IMR-90 (cell line): ENCODE data around the gene RPL10. TPM values are rescaled to one million over a fixed set of nuclear protein-coding genes. Genes with fewer than 3 reads are reported as not detected.

Source experiments
- ATAC-seq: fragments of 200-7000 bp; cut with Tn5 transposase; 2 replicates; pipeline ENCODE4 v1.9.1; 2020; ENCODE audit warnings: low read depth, mild to moderate bottlenecking, moderate library complexity
- BruUV-seq: library from RNA; stranded (reverse); fragments of 400-500 nt; replicated peaks from 2 replicates; lab custom pipeline; 2021; lab: Mats Ljungman, UMichigan
- CTCF ChIA-PET: fragments of 300-600 bp; formaldehyde crosslinking; extraction: SDS; loops from one replicate; lab custom pipeline; 2021; ENCODE audit warnings: antibody characterized with exemption; lab: Yijun Ruan, JAX
- POLR2A ChIA-PET: fragments of 300-600 bp; sonication (Branson Sonifier 250); formaldehyde crosslinking; loops from one replicate; lab custom pipeline; 2022; ENCODE audit warnings: antibody characterized with exemption; ENCODE audit not compliant: unreplicated experiment; lab: Charles Lee
- DNase-seq: peaks from one replicate; pipeline ENCODE4 v3.0.0; 2013
- H2AFZ ChIP-seq: replicated peaks from 2 replicates; pipeline ENCODE3; 2013; ENCODE audit warnings: low read length, mild to moderate bottlenecking; ENCODE audit not compliant: poor library complexity
- H2AK5ac ChIP-seq: 2 replicates; pipeline ENCODE4 v1.6.1; 2013; ENCODE audit warnings: low read depth, low read length, inconsistent platforms
- H2AK9ac ChIP-seq: replicated peaks from 2 replicates; pipeline ENCODE3; 2013; ENCODE audit warnings: mild to moderate bottlenecking, low read depth, low read length, moderate library complexity; ENCODE audit not compliant: poor library complexity
- H2BK120ac ChIP-seq: 2 replicates; pipeline ENCODE4 v1.6.1; 2013; ENCODE audit warnings: low read depth, low read length, inconsistent platforms
- H2BK15ac ChIP-seq: 3 replicates; pipeline ENCODE4 v1.6.1; 2013; ENCODE audit warnings: low read depth, low read length, inconsistent platforms
- H2BK20ac ChIP-seq: 2 replicates; pipeline ENCODE4 v1.6.1; 2013; ENCODE audit warnings: low read depth, mild to moderate bottlenecking, inconsistent platforms, low read length, moderate library complexity
- H2BK5ac ChIP-seq: 2 replicates; pipeline ENCODE4 v1.6.1; 2013; ENCODE audit warnings: mild to moderate bottlenecking, low read depth, low read length, inconsistent platforms; ENCODE audit not compliant: poor library complexity, severe bottlenecking
- H3K14ac ChIP-seq: replicated peaks from 2 replicates; pipeline ENCODE4 v1.6.1; 2013; ENCODE audit warnings: low read depth, low read length, inconsistent platforms
- H3K18ac ChIP-seq: 2 replicates; pipeline ENCODE4 v1.6.1; 2013; ENCODE audit warnings: low read depth, low read length, control low read depth
- H3K23ac ChIP-seq: 2 replicates; pipeline ENCODE4 v1.6.1; 2013; ENCODE audit warnings: low read depth, low read length, inconsistent platforms
- H3K27ac ChIP-seq: 2 replicates; pipeline ENCODE4 v1.5.1; 2013; ENCODE audit warnings: mild to moderate bottlenecking, control low read depth, low read length; ENCODE audit not compliant: insufficient read depth
- H3K27me3 ChIP-seq: 2 replicates; pipeline ENCODE4 v1.6.1; 2013; ENCODE audit warnings: low read length; ENCODE audit not compliant: control insufficient read depth, insufficient read depth
- H3K36me3 ChIP-seq: 2 replicates; pipeline ENCODE4 v1.6.1; 2013; ENCODE audit warnings: low read length, mixed read lengths; ENCODE audit not compliant: control insufficient read depth, insufficient read depth
- H3K4ac ChIP-seq: 2 replicates; pipeline ENCODE4 v1.6.1; 2013; ENCODE audit warnings: low read depth, low read length, inconsistent platforms
- H3K4me1 ChIP-seq: 2 replicates; pipeline ENCODE4 v1.6.1; 2013; ENCODE audit warnings: low read length, mixed read lengths; ENCODE audit not compliant: control insufficient read depth, insufficient read depth
- H3K4me2 ChIP-seq: 2 replicates; pipeline ENCODE4 v1.6.1; 2013; ENCODE audit warnings: low read depth, mild to moderate bottlenecking, control low read depth, low read length, moderate library complexity
- H3K4me3 ChIP-seq: 2 replicates; pipeline ENCODE4 v1.5.1; 2013; ENCODE audit warnings: low read depth, mild to moderate bottlenecking, control low read depth, low read length, moderate library complexity; ENCODE audit not compliant: insufficient read depth
- H3K56ac ChIP-seq: 2 replicates; pipeline ENCODE4 v1.6.1; 2013; ENCODE audit warnings: low read length, inconsistent platforms; ENCODE audit not compliant: insufficient read depth; ENCODE audit errors: extremely low read depth
- H3K79me1 ChIP-seq, 2 experiments: 2 replicates each; pipeline ENCODE4 v1.6.1; 2013; ENCODE audit warnings: low read length in 2 of 2, inconsistent platforms in 1 of 2, low read depth in 1 of 2
- H3K9ac ChIP-seq: 2 replicates; pipeline ENCODE4 v1.6.1; 2013; ENCODE audit warnings: low read depth, low read length, control low read depth
- H3K9me1 ChIP-seq: 2 replicates; pipeline ENCODE4 v1.6.1; 2013; ENCODE audit warnings: low read length, inconsistent platforms; ENCODE audit not compliant: insufficient read depth
- H3K9me3 ChIP-seq: 2 replicates; pipeline ENCODE4 v1.6.1; 2013; ENCODE audit warnings: low read length; ENCODE audit not compliant: control insufficient read depth, insufficient read depth
- H4K20me1 ChIP-seq: 2 replicates; pipeline ENCODE4 v1.6.1; 2013; ENCODE audit warnings: low read length, inconsistent platforms; ENCODE audit not compliant: insufficient read depth
- H4K5ac ChIP-seq: 2 replicates; pipeline ENCODE4 v1.6.1; 2013; ENCODE audit warnings: mild to moderate bottlenecking, low read depth, low read length, control low read depth
- H4K8ac ChIP-seq, 2 experiments: 2 replicates each; pipeline ENCODE4 v1.6.1; 2013; ENCODE audit warnings: low read depth in 2 of 2, low read length in 2 of 2, control low read depth in 1 of 2, inconsistent platforms in 1 of 2
- H4K91ac ChIP-seq: 2 replicates; pipeline ENCODE4 v1.6.1; 2013; ENCODE audit warnings: low read depth, low read length, inconsistent platforms; ENCODE audit not compliant: insufficient read depth
- SMC3 ChIP-seq: fragments of 150-350 bp; IDR thresholded peaks from 2 replicates; pipeline ENCODE4 v1.6.1; 2016; ENCODE audit warnings: low read depth, mild to moderate bottlenecking, antibody characterized with exemption, low read length, moderate library complexity
- WGBS, 2 experiments: methylation state at CpG; one replicate each; pipeline versions ENCODE4 v1.1.5 to v1.1.7; 2013; ENCODE audit warnings: missing lambda C conversion rate in 2 of 2; ENCODE audit not compliant: insufficient read length in 1 of 2; ENCODE audit errors: extremely low coverage in 2 of 2; 5-methylcytosine and 5-hydroxymethylcytosine counted together
- dilution Hi-C: fragments of 300-500 bp; cut with HindIII; formaldehyde crosslinking; loops from one replicate; pipeline ENCODE4 v1.14.3; 2018; ENCODE audit warnings: low sequenced_read_pairs; ENCODE audit not compliant: unreplicated experiment
- in situ Hi-C: fragments of 300-500 bp; cut with MboI; formaldehyde crosslinking; loops from 3 replicates; pipeline ENCODE4 v1.14.3; 2019; ENCODE audit warnings: low sequenced_read_pairs, inconsistent platforms, mixed read lengths
- intact Hi-C: fragments of 100-400 bp; cut with micrococcal nuclease; formaldehyde crosslinking; loops from 2 replicates; pipeline ENCODE4 v1.10.0; 2022
- polyA plus RNA-seq, 3 experiments: library from polyadenylated mRNA; depleted of rRNA; stranded (reverse); fragments of >200 nt; gene quantifications; 2 replicates each; pipeline ENCODE4 v1.2.3, GENCODE V29; 2012; ENCODE audit warnings: low replicate concordance in 1 of 3
- total RNA-seq: library from RNA; depleted of rRNA; stranded (reverse); fragments of >200 nt; gene quantifications from 2 replicates; pipeline ENCODE4 v1.2.3, GENCODE V29; 2012
- TF ChIP-seq, protein P1 (sequence below): conservative IDR thresholded peaks from 2 replicates; pipeline ENCODE4 v1.5.1; 2012; ENCODE audit warnings: mild to moderate bottlenecking, low read depth, low read length, improper control_type of control experiment

Gene RPL10
- total and polyA plus RNA-seq, 2 of the 4 experiments (the other 2 are of a cell fraction): 1,582 to 7,467 TPM

DNA sequence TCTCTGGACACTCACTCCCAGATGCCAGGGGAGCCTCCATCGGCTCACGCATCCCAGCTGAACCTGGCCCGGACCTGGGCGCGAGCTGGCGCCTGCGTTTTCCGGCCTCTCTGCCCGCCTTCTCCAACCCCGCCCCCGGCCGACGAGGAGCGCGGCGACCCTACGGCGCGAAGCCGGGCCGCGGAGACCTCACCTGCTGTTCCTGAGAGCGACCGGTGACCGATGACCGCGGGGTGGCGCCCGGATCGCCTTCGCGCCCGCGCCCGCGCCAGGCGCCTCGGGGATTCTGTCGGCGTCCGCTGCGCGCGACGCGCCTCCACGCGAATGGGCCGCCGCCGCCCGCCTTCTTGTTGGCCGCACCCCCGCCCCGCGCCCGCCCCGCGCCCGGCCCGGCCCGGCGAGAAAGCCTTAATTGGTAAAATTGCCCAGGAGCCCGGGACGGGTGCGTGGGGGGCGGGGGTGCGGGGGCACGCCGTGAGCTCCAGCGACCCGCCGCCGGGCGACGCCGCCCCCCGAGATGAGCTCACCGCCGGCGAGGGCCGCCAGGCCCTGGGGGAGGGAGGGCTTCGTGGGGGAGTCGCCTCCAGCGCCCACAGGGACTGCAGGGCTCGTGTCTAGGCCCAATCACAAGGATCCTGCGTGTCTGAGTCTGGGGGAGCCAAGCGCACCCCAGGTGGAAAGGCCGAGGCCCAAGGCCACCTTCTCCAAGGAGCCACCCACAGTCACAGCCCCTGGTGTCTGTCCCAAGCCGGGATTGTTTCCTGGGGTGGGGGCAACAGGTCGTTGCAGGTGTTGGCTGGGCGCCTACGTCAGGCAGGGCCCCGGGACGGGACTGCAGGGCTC lies 23.6 kb upstream of the RPL10 start, which contains the start of gene FLNA:
Gene FLNA, minus strand, starts transcription at position 322 of the 843 bp plus-strand sequence. CDS start 3,389 bp downstream, outside the sequence.
- peak within 1 kb of the TSS; percentile 91 for H4K91ac ChIP-seq
- H4K20me1 ChIP-seq: peaks cover 17% of the 10 kb centered on the region
- H3K23ac ChIP-seq: peak within 1 kb of the TSS; percentile 96
- H3K9ac ChIP-seq: peak within 1 kb of the TSS; percentile 98
- peak within 1 kb of the TSS; percentile 25; the same call in 1 of the 2 replicates for H2BK20ac ChIP-seq
- peak within 1 kb of the TSS; percentile 83 for H2AFZ ChIP-seq
- POLR2A ChIA-PET: interaction anchor here (1.6 to 2.6 kb wide), 2 partner anchors 23 to 171 kb away, joined by 5 to 8 read pairs; no protein-coding TSS in a partner anchor
- CTCF ChIA-PET: interaction anchor here (1.3 kb wide), 1 partner anchor 10 kb away, joined by 4 read pairs; no protein-coding TSS in a partner anchor
- H4K8ac ChIP-seq: peak within 1 kb of the TSS; percentile 45 to 92; a peak in 3 of 4 replicates
- dilution Hi-C loops: no loop called here
- peak within 1 kb of the TSS; percentile 92 for H2BK5ac ChIP-seq
- no peaks in the 10 kb centered on the region for H3K27me3 ChIP-seq
- peak within 1 kb of the TSS; percentile 97 for H3K27ac ChIP-seq
- H2AK9ac ChIP-seq: peak within 1 kb of the TSS; percentile 98
- no TSS peak for BruUV-seq
- peak within 1 kb of the TSS; percentile 38; the same call in 1 of the 3 replicates for H2BK15ac ChIP-seq
- H3K4me1 ChIP-seq: peaks cover 10% of the 10 kb centered on the region
- DNase-seq: no peak
- H3K4me2 ChIP-seq: peak within 1 kb of the TSS; percentile 94
- H3K9me3 ChIP-seq: no peaks in the 10 kb centered on the region
- H2BK120ac ChIP-seq: peak within 1 kb of the TSS; percentile 74
- in situ Hi-C loops: no loop called here
- H4K5ac ChIP-seq: peak within 1 kb of the TSS; percentile 73
- peak; percentile 0; the same call in 1 of the 2 replicates for ATAC-seq
- peak within 1 kb of the TSS; percentile 98 for H3K14ac ChIP-seq
- H3K4me3 ChIP-seq: peak within 1 kb of the TSS; percentile 90
- WGBS, 2 experiments: 34% methylated on average over 43 of the region's 95 CpGs; no CpG with 5 or more reads in 1 of the 2 experiments
- peak within 1 kb of the TSS; percentile 88 for H3K18ac ChIP-seq
- H2AK5ac ChIP-seq: peak within 1 kb of the TSS; percentile 98
- 0 out of 2 replicates have a peak, but pooled peaks cover 5% of the 10 kb centered on the region for H3K9me1 ChIP-seq
- peak within 1 kb of the TSS; percentile 71 for H3K56ac ChIP-seq
- peaks cover 9% of the 10 kb centered on the region for H3K36me3 ChIP-seq
- peak within 1 kb of the TSS; percentile 99 for H3K4ac ChIP-seq
- H3K79me1 ChIP-seq: peaks cover 0 to 15% of the 10 kb centered on the region in 2 experiments; a peak in 2 of 4 replicates
- intact Hi-C loops: loop anchor here (5.0 kb wide), 1 partner anchor 158 kb away; no protein-coding TSS in a partner anchor
- no peak for TF ChIP-seq SMC3
- TF ChIP-seq, protein P1, sequence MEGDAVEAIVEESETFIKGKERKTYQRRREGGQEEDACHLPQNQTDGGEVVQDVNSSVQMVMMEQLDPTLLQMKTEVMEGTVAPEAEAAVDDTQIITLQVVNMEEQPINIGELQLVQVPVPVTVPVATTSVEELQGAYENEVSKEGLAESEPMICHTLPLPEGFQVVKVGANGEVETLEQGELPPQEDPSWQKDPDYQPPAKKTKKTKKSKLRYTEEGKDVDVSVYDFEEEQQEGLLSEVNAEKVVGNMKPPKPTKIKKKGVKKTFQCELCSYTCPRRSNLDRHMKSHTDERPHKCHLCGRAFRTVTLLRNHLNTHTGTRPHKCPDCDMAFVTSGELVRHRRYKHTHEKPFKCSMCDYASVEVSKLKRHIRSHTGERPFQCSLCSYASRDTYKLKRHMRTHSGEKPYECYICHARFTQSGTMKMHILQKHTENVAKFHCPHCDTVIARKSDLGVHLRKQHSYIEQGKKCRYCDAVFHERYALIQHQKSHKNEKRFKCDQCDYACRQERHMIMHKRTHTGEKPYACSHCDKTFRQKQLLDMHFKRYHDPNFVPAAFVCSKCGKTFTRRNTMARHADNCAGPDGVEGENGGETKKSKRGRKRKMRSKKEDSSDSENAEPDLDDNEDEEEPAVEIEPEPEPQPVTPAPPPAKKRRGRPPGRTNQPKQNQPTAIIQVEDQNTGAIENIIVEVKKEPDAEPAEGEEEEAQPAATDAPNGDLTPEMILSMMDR: 0 out of 2 replicates have a peak, but pooled peaks have one; percentile 14
